Measurements from ENCODE around the gene PTPRN2. TPM values are rescaled to one million over a fixed set of nuclear protein-coding genes. Genes with fewer than 3 reads are reported as not detected.

Gene PTPRN2
- total and polyA plus RNA-seq, 9 of the 15 experiments (the other 6 are each of a cell fraction or from before 2014, with no cell fraction given), result not detected

DNA sequence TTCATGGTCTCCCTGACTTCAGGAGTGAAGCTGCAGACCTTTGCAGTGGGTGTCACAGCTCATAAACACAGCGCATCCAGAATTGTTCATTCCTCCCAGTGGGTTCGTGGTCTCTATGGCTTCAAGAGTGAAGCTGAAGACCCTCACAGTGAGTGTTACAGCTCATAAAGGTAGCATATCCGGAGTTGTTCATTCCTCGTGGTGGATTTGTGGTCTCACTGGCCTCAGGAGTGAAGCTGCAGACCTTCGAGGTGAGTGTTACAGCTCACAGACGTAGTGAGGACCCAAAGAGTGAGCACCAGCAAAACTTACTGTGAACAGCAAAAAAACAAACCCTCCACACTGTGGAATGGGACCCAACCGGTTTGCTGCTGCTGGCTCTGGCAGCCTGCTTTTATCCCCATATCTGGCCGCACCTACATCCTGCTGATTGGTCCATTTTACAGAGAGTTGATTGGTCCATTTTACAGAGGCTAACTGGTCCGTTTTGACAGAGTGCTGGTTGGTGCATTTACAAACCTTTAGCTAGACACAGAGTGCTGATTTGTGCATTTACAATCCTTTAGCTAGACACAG is 308.8 kb downstream of the PTPRN2 start:
- Histone ChIP-seq H3K27ac (ENCODE audit: extremely low read depth, low read depth, low read length) (no peak overlapping the region), H2AFZ (ENCODE audit: low read depth, low read length) (no peak overlapping the region), H3K9me1 (ENCODE audit: control insufficient read depth, insufficient read depth, low read length) (no peaks in the 10 kb centered on the region), H3K4me3 (no peak overlapping the region), H3K36me3 (ENCODE audit: control insufficient read depth, insufficient read depth, low read length) (no peaks in the 10 kb centered on the region), H3K9me3 (replicated peaks; ENCODE audit: control insufficient read depth, insufficient read depth, low read depth, low read length) (no peaks in the 10 kb centered on the region), H3K9ac (ENCODE audit: insufficient read depth in 1 of 2, low read depth in 2 of 2, low read length in 2 of 2) (no peak overlapping the region), H3K4me1 (replicated peaks in 1 of 2; ENCODE audit: control insufficient read depth in 2 of 2, insufficient read depth in 2 of 2, low read length in 2 of 2) (peaks cover 0 to 6% of the 10 kb centered on the region in 2 experiments; a peak in 2 of 5 replicates), H4K20me1 (replicated peaks; ENCODE audit: control insufficient read depth, insufficient read depth, low read length) (0 out of 2 replicates have a peak, but pooled peaks cover 10% of the 10 kb centered on the region), H3K4me2 (ENCODE audit: insufficient read depth, low read length) (no peak overlapping the region), H3K27me3 (ENCODE audit: control insufficient read depth in 2 of 2, insufficient read depth in 2 of 2, low read length in 2 of 2) (peaks cover 62 to 96% of the 10 kb centered on the region in 2 experiments), H3K79me2 (ENCODE audit: control insufficient read depth, insufficient read depth, low read length) (no peaks in the 10 kb centered on the region)
- no peak for DNase-seq (ENCODE audit: extremely low read depth in 1 of 4, low spot score in 3 of 4)
- BruUV-seq (replicated peaks), result no TSS peak
- FAIRE-seq, result no peak
- no peak for ATAC-seq
- intact Hi-C loops (cut with micrococcal nuclease) (no loop called here), in situ Hi-C loops (cut with MboI) (no loop called here)
- POLR2A ChIA-PET, result interaction anchor here (0.6 kb wide), 1 partner anchor 23 kb away, joined by 4 read pairs; no protein-coding TSS in a partner anchor
- TF ChIP-seq HDAC3 (IDR thresholded peaks at IDR 0.05; ENCODE audit: borderline replicate concordance, partially characterized antibody) (no peak), SMARCA5 (IDR thresholded peaks at IDR 0.05) (no peak), MYC (IDR thresholded peaks at IDR 0.05; ENCODE audit: low read depth, low read length) (no peak), MYC (CRISPR knock-in tag; IDR thresholded peaks at IDR 0.05; ENCODE audit: borderline replicate concordance, low read depth) (no peak)
- WGBS (ENCODE audit: insufficient coverage, low coverage, missing lambda C conversion rate), result 2% methylated on average over 9 of the region's 9 CpGs
- CTCF ChIA-PET (ENCODE audit: low intra/inter-chr PET ratio), result no interaction called here
